Activated naive CD4-positive, alpha-beta T cell treated with Interleukin-2 at 50 U/mL for 16 hours (primary cell): Measurements from ENCODE around the gene NBAS.
"Not testable (repeated sequence)": the region's sequence is repeated elsewhere in the genome, so short reads cannot be mapped to it uniquely, and the experiment has no call there.

Experiments used
- DNase-seq: peaks from one replicate; pipeline ENCODE4 v3.0.0-alpha.2; 2020

The NBAS gene

DNA sequence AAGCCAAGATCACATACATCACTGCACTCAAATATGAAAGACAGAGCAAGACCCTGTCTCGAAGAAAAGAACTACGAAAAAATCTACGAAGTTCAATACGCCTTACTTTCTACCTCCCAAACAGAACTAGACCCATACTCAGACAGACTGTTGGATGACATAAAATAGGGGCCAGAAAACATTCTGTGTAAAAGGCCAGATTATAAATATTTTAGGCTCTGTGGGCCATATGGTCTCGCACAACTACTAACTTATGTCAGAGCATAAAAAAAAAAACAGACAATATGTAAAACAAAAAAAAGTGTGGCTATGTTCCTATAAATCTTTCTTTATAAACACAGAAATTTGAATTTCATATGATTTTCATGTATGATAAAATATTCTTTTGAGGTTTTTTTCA, 40.8 kb downstream of the NBAS start:
- DNase-seq: no peak

DNA sequence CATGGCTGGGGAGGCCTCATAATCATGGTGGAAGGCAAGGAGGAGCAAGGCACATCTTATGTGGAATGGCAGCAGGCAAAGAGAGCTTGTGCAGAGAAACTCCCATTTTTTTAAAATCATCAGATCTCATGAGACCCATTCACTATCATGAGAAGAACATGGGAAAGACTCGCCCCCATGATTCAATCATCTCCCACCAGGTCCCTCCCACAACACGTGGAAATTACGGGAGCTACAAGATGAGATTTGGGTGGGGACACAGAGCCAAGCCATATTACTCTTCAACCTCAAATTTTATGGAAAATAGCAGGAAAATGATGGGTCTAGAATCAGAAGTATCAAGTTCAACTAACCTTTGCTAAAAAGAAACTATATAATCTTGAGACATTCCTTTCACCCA, 42.4 kb downstream of the NBAS start:
- not testable (repeated sequence) for DNase-seq

DNA sequence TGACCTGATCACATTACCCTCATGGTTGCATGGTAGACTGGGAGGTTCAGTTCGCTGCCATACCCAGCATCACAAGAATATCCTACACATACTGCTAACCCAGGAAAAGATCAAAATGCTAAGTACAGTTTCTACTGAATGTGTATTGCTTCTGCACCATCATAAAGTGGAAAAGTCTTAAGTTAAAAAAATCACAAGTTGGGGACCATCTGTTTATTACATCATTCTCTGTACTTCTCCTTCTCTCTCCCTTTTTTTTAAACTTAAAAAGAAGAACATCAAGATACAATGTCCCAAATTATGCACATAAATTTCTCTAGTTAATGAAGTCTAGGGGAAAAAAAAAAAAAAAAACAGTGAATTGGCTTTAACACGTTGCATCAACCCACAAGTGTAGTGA, 43.3 kb downstream of the NBAS start:
- DNase-seq: no peak

DNA sequence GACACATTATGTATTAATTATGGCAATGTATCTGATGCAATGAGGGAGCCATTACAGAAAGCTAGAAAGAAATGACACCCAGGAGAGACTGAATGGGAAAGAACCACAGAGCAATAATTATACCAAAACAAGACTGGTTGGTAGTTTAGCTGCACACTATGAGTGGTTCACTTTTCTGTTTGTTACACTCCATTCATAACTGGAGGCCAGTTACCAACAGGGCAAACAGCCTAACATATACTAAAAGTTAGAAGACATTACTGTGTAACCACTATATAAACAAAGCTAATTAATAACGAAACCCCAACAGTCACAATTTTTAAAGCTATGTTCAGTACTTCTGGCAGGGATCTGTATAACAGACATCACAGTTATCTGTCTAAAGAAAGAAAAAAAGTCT, 49.4 kb downstream of the NBAS start:
- no peak for DNase-seq

DNA sequence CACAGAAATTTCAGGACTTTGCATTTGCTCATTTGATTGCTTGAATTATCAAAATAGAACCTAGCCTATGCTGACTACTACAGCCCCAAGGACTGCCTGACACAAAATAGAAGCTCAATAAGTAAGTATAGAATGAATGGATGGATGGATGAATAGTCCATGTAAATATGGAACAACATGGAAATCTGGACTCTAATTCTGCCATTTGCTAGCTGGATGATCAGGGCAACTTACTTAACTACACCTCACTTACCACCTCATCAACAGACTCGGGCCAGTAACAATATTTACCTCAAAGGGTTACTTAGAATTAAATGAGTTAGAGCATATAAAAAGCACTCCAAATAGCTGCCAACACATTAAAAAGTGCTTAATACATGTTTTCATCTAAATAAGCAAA, 50.6 kb downstream of the NBAS start:
- DNase-seq: no peak

DNA sequence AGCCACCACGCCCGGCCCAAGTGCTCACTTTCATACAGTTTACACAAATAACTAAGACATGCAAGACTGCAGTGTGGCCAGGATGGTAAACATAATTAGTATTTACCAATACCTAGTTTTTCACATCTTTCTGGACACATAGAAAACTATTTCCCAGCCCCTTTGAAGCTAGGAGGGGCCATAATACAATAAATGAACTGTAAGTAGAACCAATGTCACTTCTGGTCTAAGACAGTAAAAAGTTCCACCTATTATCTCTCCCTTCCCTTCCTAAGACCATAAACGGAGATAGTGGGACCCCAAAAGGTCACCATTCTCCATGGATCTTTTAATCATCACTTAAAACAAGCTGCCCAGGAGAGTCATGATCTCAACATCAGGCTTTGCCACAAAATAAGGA, 51.0 kb downstream of the NBAS start:
- DNase-seq: no peak

DNA sequence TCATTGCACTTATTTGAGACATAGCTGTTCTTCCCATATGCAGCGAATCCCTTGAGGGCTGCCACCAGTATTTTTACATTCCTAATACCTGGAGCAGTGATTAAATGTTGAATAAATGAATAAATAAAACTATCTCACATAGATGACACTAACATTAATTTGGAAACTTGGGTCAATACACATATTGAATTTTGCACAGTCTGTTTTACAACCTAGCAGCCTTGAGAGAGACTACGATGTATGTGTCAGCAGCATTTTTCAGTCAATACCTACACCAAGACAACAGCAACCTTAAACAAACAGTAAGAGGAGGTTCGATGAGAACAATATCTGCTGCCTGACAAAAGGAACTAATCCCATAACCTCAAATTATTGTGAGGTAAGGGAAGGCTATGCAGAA, 53.4 kb downstream of the NBAS start:
- no peak for DNase-seq

DNA sequence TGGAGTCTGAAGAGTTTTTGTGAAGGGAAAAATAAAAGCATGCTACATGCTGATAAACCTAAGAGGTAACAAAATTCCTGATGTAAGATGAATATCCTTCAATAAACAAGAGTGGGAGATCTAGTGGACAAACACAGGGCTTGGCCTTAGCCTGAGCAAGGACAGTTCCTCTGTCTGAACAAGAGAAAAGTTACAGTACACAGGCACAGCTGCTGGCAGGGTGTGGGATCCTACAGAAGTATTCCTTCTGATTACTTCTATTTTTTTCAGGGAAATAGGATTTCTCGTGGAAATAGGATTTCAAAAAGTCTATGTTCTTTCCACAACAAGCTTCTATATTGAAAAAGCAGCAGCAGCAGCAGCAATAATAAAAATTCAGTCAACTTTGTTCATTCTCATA, 54.1 kb downstream of the NBAS start:
- no peak for DNase-seq

DNA sequence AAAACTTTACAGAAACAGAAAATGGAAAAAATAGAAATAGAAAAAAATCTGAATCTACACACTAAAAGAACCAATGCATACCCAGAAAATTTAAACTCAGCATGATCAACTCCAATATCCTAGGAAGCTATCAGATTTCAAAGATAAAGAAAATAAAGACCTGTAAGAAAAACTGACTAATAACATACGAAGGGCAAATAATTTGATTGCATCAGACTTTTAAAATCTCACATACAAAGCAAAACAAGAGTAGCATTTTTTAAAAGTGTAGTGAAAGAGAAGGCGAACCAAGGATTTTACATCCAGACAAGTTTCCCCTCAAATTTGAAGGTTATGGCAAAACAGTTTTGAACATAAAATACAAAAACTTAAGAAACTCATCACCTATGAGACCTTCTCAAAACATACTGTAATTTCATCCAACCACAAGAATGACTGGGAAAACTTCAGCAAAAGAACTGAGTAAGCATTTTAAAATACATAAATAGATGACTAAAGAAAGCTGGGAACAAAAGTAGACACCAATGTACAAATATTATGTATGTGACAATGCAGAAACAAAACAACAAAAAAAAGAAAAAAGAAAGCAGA, 54.8 kb downstream of the NBAS start:
- no peak for DNase-seq

DNA sequence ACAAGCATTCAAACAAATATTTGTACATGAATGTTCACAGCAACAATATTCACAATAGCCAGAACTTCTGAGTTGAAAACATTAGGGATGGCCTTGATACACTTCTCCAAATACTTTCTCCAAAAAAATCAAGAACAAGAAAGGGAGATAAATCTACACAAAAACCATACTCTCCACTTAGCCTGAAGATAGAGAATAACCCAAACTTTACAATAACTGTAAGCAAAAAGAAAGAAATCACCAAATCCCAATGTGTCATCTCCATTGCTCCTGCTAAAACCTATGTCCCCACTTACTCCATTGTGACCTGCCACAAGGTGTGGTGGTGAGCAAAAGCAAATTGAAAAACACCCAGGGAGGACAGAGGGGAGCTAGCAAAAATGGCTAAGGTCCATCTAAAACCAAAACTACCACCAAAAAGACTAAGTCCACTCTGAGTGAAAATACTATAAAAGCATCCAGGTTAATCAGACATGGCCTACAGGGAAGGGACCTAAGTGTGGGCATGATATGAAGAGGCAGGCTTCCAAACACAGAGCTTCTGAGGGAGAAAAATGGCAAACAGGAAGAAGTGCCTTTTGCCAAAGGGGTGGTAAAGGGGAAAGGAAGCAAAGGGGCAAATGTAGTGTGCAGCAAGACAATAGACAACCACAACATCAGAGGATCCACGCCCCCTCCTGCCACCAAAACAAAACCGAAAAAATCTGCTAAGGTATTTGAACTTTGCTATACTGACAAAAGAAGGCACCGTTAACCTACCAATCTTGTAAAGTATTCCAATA, 56.1 kb downstream of the NBAS start:
- no peak for DNase-seq

DNA sequence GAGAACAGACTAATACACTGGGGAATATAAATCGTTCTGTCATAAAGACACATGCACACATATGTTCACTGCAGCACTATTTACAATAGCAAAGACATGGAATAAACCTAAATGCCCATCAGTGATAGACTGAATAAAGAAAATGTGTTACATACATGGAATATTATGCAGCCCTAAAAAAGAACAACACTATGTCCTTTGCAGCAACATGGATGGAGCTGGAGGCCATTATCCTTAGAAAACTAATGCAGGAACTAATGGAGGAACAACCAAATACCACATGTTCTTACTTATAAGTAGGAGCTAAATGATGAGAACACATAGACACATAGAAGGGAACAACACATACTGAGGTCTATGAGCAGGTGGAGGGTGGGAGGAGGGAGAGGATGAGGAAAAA, 61.9 kb downstream of the NBAS start:
- not testable (repeated sequence) for DNase-seq

DNA sequence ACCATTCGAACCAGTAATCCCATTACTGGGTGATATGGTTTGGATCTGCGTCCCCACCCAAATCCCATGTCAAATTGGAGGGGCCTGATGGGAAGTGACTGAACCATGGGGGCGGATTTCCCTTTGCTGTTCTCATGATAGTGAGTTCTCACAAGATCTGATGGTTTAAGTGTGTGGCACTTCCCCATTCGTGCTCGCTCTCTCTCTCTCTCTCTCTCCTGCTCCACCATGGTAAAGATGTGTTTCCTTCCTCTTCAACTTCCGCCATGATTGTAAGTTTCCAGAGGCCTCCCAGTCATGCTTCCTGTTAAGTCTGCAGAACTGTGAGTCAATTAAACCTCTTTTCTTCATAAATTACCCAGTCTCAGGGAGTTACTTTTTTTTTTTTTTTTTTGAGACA, 62.6 kb downstream of the NBAS start:
- no peak for DNase-seq

DNA sequence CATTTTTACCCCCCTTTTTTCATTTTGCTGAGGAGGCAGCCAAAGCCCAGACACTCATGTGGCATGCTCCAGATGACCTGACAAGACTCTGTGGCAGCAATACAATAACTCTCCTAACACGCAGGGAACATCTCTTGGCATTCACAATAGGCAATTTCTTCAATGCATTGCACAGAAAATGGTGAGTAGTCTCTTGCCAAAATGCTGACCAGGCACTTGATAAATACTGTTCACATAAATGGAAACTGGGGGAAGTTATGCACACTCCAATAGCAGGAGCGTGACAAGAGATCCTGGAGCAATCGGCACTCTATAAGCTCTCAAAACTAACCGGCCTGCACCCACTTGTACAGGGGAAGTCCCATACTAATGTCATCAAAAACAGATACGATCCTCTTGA, 66.3 kb downstream of the NBAS start:
- no peak for DNase-seq

DNA sequence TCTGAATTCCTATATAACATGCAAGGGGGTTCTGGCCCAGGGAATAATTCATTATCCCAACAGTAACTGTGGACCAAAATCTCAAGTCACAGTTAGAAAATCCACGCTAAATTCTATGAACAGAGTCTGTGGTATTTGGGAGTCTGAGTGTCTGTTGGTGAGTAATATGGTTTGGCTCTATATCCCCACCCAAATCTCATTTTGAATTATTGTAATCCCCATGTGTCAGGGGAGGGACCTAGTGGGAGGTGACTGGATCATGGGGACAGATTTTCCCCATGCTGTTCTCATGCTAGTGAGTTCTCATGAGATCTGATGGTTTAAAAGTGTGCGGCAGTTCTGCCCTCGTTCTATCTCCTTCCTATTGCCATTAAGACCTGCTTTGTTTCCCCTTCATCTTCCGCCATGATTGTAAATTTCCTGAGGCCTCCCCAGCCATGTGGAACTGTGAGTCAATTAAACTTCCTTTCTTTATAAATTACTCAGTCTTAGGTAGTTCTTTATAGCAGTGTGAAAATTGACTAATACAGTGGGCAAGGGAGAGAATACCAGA, 68.3 kb downstream of the NBAS start:
- DNase-seq: no peak

DNA sequence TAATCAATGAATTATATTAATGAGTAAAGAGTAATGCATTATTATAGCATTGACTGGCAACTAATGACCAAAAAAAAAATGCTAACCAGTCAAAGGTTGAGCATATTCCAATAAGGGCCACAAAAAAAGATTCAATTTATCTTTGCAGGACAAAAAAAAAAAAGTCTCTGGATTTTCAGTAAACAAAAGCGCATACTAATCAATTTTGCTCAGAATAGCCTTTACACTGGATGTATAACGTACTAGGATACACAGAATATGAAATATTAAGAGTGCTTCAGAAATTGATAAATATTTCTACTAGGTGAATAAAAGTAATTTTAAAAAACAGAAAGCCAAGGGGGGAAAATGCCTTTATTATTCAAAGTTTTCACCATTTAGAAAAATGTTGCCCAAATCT, 74.4 kb downstream of the NBAS start:
- DNase-seq: no peak

DNA sequence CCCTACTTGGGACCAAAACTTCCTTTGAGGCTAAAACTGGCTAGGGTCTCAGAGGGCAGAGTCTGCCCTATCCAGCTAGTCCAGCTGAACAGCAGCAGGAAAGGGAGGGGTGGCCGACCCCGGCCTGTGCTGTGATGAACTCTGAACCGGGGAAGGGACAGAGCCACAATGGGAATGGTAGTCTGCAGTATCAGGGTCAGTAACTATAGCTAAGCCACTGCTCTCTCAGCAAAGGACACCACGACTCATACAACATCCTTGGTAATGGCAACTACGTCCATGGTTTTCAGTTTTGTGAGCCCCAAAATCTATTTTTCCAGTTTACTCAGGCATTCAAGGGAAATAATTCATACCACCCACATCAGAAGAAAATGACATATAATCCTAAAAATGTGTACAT, 75.2 kb downstream of the NBAS start:
- no peak for DNase-seq

DNA sequence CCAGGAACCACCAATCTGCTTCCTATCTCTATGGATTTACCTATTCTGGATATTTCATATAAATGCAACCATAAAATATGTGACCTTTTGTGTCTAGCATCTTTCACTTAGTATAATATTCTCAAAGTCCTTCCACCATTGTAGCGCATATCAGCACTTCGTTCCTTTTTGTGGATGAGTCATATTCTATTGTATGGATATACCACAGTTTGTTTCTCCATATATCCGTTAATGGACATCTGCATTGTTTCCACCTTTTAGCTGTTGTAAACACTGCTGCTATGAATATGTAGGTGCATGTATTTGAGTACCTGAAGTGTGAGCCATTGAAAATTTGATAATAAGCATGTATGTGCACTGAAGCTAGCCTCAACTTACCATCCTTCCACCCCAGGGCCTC, 80.1 kb downstream of the NBAS start:
- DNase-seq: no peak

DNA sequence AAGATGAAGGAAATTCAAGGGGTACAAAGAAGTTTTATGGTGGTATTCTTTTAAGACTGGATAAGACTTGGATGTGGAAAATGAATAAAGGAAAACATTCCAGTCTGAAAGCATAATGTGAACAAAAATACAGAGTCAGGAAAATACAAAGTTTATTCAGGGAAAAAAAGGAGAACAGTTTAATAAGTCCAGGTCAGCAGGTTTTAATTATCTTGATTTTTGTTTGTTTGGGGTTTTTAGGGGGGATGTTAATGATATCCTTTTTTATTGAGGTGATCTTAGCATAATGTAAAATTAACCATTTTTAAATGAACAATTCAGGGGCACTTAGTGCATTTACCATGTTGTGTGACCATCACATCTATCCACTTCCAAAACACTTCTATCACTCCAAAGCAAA, 80.6 kb downstream of the NBAS start:
- DNase-seq: no peak

DNA sequence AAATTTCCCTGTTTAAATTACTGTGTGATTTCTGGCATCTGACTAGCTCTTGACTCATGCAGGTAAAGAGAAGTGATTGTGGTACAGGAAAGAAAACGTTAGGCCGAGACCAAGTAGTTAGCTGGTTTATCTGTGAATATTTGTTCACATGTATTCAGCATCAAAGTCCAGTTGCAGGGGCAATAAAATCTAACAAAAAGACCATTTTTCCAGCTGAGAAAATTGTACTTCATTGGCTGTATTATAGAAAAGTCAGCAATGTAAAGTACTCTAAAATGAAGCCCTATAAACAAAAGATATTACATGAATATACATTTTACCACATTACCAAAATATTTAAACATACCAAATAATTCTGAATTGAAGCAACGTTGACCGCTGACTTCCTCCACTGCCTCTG, 88.3 kb downstream of the NBAS start:
- DNase-seq: no peak

DNA sequence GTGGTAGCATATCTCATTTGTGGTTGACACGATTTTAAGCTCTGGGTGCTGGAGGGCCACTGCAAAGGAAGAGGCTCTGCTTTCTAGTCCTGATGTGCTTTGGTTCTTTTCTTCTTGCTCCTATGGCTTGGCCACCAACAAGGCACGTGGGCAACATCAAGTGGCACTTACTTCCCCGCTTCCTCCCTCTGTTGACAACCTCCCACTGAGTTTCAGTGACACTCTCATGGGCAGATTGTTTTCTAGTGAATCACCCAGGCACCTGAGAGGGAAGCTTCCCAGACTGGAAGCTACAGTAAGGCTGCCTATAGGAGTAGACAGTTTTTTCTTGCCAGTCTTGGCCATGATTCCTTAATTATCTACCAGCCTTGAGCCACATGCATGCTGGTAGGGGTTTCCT, 89.0 kb downstream of the NBAS start:
- no peak for DNase-seq

DNA sequence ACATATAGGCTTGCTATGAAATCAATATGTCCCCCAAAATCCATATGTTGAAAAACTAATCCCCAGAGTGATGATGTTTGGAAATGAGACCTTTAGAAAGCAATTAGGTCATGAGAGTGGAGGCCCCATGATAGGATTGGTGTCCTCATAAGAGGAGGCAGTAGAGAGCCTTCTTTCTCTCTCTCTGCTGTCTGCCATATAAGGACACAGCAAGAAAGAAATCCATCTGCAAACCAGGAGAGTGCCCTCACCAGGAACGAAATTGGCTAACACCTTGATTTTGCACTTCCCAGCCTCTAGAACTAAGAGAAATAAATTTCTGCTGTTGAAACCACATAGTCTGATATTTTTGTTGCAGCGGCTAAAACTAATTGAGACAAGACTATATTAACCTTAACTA, 89.5 kb downstream of the NBAS start:
- DNase-seq: no peak

DNA sequence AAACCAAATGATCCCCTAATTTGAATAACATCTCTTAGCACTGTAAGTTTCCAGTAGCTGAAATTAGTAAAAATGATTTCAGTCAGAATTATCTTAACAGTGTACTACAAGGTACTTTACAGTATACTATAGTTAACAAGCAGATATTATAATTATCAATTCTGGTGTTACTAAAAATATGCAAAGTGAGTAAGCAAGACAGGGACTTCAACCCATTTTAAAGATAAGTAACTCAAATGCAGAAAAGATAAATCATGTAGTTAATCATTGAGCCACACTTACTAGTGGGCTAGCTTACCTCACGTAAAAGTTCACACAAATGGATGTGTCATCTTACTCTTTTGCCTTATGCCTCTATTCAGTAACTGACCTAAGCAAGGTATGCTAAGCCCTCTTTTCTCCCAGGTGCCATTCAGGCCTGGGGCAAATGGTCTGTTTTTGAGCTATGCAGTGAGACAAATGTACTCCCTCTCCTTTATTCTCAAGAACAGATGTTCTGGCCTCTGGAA, 101.0 kb downstream of the NBAS start:
- DNase-seq: no peak

DNA sequence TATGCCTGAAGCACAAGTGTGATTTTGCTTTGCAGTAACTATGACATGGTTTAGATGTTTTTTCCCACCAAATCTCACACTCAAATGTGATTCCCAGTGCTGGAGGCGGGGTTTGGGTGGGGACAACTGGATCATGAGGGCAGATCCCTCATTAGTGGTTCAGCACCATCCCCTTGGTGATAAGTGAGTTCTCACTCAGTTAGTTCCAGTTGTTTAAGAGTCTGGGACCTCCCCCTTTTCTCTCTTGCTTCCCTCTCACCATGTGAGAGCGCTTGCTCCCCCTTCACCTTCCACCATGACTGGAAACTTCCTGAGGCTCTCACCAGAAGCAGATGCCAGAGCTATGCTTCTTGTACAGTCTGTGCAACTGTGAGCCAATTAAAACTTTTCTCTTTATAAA, 102.9 kb downstream of the NBAS start:
- DNase-seq: no peak

DNA sequence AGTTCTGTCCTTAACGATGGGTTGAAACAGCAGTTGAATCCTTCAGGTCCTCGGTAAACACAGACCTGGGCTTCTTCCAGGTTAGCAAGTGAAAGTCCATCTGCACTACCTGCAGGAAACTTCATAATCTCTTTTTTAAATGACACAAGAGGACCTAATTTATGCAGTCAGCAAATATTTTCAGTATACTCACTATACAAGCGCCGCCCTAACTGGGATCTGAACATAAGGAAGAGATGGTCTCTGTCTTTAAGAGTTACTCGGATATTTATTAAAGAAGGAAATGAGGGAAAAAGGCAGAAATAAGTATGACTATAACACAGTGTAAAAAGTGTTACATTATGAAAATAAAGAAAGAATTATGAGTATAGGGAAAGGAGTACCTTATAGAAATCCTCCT, 103.3 kb downstream of the NBAS start:
- no peak for DNase-seq

DNA sequence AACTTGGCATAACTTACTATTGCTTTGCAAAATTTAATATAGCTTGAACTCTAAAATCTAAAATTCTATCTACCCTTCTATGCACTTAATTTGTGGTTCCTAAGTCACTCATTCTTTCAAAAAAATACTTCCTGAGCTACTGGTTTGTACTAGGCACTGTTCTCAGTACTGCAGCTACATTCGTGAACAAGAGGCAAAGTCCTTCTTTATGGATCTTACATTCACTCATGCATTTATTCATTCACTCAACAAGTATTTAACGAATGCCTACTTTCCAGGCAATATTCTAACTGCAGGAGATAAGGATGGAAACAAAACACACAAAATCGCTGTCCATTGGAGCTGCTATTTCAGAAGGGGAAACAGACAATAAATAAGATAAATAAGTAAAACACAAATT, 104.8 kb downstream of the NBAS start:
- DNase-seq: no peak
